Coronary artery (tissue), 2 donors: ENCODE measurements around the gene AKAP9.

Experiments used
- DNase-seq: peaks from one replicate; pipeline ENCODE4 v3.0.0-alpha.2; 2017; ENCODE audit warnings: low spot score
- H3K27ac ChIP-seq, 2 donors: fragments of 200-600 bp; sonication (generic); one replicate each; pipeline ENCODE4 v1.5.1; 2016 to 2019
- H3K4me3 ChIP-seq: fragments of 200-600 bp; sonication (generic); 2 replicates; pipeline ENCODE4 v1.5.1; 2016; ENCODE audit warnings: mild to moderate bottlenecking, moderate library complexity
- TF ChIP-seq, protein P1 (sequence below): fragments of 200-600 bp; sonication (generic); IDR thresholded peaks from one replicate; pipeline ENCODE4 v1.5.1; 2019; ENCODE audit warnings: antibody characterized with exemption

The AKAP9 gene

DNA sequence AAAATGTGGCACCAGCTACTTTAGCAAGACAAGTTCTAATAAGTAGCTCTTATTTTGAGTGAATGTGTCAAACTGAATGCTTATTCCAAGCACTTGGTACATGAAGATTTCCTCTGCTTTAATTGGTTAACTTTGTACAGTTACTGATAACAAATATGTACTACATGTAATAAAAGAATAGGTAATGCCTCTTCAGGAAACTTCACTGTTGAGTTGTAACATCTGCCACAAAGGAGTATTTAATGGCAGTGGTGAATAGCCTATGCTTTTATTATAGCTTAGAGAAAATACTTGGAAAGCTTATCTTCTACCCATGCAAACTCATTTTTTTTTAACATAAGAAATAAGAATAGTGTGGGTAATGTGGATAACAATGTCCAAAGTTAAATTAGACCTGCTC, 111.0 kb downstream of the AKAP9 start:
- no peak for DNase-seq
- H3K27ac ChIP-seq, result no peak overlapping the region

GRCh38 chr7:92052159-92052558, 111.5 kb downstream of the AKAP9 start:
- TF ChIP-seq, protein P1, sequence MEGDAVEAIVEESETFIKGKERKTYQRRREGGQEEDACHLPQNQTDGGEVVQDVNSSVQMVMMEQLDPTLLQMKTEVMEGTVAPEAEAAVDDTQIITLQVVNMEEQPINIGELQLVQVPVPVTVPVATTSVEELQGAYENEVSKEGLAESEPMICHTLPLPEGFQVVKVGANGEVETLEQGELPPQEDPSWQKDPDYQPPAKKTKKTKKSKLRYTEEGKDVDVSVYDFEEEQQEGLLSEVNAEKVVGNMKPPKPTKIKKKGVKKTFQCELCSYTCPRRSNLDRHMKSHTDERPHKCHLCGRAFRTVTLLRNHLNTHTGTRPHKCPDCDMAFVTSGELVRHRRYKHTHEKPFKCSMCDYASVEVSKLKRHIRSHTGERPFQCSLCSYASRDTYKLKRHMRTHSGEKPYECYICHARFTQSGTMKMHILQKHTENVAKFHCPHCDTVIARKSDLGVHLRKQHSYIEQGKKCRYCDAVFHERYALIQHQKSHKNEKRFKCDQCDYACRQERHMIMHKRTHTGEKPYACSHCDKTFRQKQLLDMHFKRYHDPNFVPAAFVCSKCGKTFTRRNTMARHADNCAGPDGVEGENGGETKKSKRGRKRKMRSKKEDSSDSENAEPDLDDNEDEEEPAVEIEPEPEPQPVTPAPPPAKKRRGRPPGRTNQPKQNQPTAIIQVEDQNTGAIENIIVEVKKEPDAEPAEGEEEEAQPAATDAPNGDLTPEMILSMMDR, result no peak
- Histone ChIP-seq H3K27ac (no peak overlapping the region), H3K4me3 (no peak overlapping the region)
- DNase-seq, result no peak

More for the DNA sequence above, 111.0 kb downstream of the AKAP9 start:
- TF ChIP-seq, protein P1, result no peak
- no peak overlapping the region for H3K4me3 ChIP-seq

DNA sequence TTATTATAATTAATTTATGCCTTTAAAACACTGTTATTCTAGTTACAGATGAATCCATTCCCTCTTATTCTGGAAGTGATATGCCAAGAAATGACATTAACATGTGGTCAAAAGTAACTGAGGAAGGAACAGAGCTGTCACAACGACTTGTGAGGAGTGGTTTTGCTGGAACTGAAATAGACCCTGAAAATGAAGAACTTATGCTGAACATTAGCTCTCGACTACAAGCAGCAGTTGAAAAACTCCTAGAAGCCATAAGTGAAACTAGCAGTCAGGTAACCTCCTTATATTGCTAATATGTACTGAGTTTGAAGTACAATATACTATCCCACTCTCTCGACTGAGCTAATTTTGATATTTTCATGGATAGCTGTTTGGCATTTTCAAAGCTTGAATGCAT, 112.0 kb downstream of the AKAP9 start:
- no peak for DNase-seq
- TF ChIP-seq, protein P1, result no peak
- H3K4me3 ChIP-seq, result no peak overlapping the region
- no peak overlapping the region for H3K27ac ChIP-seq

GRCh38 chr7:92053312-92053711, 112.7 kb downstream of the AKAP9 start:
- H3K4me3 ChIP-seq, result no peak overlapping the region
- no peak overlapping the region for H3K27ac ChIP-seq
- TF ChIP-seq, protein P1, result no peak
- DNase-seq, result no peak

- Histone ChIP-seq H3K4me3 (no peak overlapping the region), H3K27ac (no peak overlapping the region)
- DNase-seq, result no peak
- TF ChIP-seq, protein P1, result no peak
Measured at GRCh38 chr7:92056286-92056685, 115.6 kb downstream of the AKAP9 start.

GRCh38 chr7:92057375-92057774, 116.7 kb downstream of the AKAP9 start:
- no peak for DNase-seq
- TF ChIP-seq, protein P1, result no peak
- Histone ChIP-seq H3K27ac (no peak overlapping the region), H3K4me3 (no peak overlapping the region)

- Histone ChIP-seq H3K4me3 (no peak overlapping the region), H3K27ac (no peak overlapping the region)
Measured at GRCh38 chr7:92058040-92058439, 117.4 kb downstream of the AKAP9 start.

More at GRCh38 chr7:92058040-92058439, 117.4 kb downstream of the AKAP9 start:
- DNase-seq, result no peak
- TF ChIP-seq, protein P1, result no peak
